22Rv1 (cell line): ENCODE data around the gene TTC28.
A peak's percentile ranks its signal among the peaks of the same experiment; 100 is the strongest.

Source experiments
- H3K27ac ChIP-seq: fragments of 450-650 bp; 2 replicates; pipeline ENCODE4 v1.5.1; 2017
- CTCF ChIP-seq: fragments of 450-650 bp; IDR thresholded peaks from 2 replicates; pipeline ENCODE4 v1.5.1; 2017; ENCODE audit warnings: mild to moderate bottlenecking
- ZFX ChIP-seq: fragments of 450-650 bp; IDR thresholded peaks from 2 replicates; pipeline ENCODE4 v1.6.1; 2017; ENCODE audit warnings: antibody characterized with exemption, borderline replicate concordance

Gene TTC28

GRCh38 chr22:28123989-28124766, 555.5 kb downstream of the TTC28 start:
- H3K27ac ChIP-seq: no peak overlapping the region
- no peak for TF ChIP-seq ZFX

- H3K27ac ChIP-seq: no peak overlapping the region
- no peak for TF ChIP-seq ZFX
- no peak for TF ChIP-seq CTCF
Measured at GRCh38 chr22:28120691-28121592, 558.7 kb downstream of the TTC28 start.

- H3K27ac ChIP-seq: no peak overlapping the region
- no peak for TF ChIP-seq ZFX
- TF ChIP-seq CTCF: no peak
Measured at GRCh38 chr22:28118957-28119631, 560.5 kb downstream of the TTC28 start.

GRCh38 chr22:28116219-28116673, 563.4 kb downstream of the TTC28 start:
- H3K27ac ChIP-seq: no peak overlapping the region
- no peak for TF ChIP-seq CTCF
- TF ChIP-seq ZFX: no peak

- TF ChIP-seq ZFX (no peak), CTCF (no peak)
- no peak overlapping the region for H3K27ac ChIP-seq
Measured at GRCh38 chr22:28115426-28115825, 564.2 kb downstream of the TTC28 start.

GRCh38 chr22:28112548-28113043, 567.0 kb downstream of the TTC28 start:
- TF ChIP-seq CTCF: peak; percentile 66
- TF ChIP-seq ZFX: no peak
- no peak overlapping the region for H3K27ac ChIP-seq

GRCh38 chr22:28112190-28112544, 567.5 kb downstream of the TTC28 start:
- TF ChIP-seq ZFX (no peak), CTCF (no peak)
- no peak overlapping the region for H3K27ac ChIP-seq
